ENCODE results near the gene GNAI2.
A peak's percentile ranks its signal among the peaks of the same experiment; 100 is the strongest.

Gene GNAI2

DNA sequence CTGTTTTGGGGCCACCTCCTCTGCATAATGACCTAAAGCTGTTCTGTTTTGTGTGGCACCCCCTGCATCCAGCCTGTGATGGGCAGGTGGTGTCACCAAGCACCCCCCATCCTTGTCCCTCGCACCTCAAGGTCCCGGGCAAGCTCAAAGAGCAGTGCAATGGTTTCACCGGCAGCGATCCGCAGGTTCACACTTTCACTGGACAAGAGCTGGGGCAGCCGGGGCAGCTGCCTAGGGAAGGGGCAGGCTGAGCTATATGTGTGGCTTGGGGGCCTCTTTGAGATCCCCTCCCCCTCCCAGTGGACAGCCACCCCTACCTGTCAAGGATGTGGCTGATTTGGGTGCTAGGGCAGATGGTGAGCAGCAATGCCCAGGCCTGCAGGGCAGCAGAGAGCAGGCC, 53.1 kb downstream of the GNAI2 start:
- Histone ChIP-seq H3K4me3 (ENCODE audit: low read length) (no peak overlapping the region), H3K27ac (ENCODE audit: low read depth, low read length) (no peak overlapping the region), H3K9me2 (replicated peaks; ENCODE audit: control insufficient read depth, low read length) (no peaks in the 10 kb centered on the region), H4K20me1 (ENCODE audit: control insufficient read depth, insufficient read depth, low read depth, low read length) (no peaks in the 10 kb centered on the region), H3F3A (ENCODE audit: control insufficient read depth, insufficient read depth) (no peaks in the 10 kb centered on the region; the same call in 1 of the 2 replicates), H3K4me1 (ENCODE audit: control insufficient read depth, low read length) (peaks cover 16% of the 10 kb centered on the region), H3K9me3 (ENCODE audit: control insufficient read depth, insufficient read depth, low read length) (no peaks in the 10 kb centered on the region), H3K36me3 (ENCODE audit: control insufficient read depth, low read length) (peaks cover 55% of the 10 kb centered on the region), H3K27me3 (ENCODE audit: control insufficient read depth, low read length) (no peaks in the 10 kb centered on the region), H3K79me2 (ENCODE audit: control insufficient read depth, low read length) (peaks cover 32% of the 10 kb centered on the region), H3K4me2 (ENCODE audit: low read length) (no peak overlapping the region)
- TF ChIP-seq, protein P1, sequence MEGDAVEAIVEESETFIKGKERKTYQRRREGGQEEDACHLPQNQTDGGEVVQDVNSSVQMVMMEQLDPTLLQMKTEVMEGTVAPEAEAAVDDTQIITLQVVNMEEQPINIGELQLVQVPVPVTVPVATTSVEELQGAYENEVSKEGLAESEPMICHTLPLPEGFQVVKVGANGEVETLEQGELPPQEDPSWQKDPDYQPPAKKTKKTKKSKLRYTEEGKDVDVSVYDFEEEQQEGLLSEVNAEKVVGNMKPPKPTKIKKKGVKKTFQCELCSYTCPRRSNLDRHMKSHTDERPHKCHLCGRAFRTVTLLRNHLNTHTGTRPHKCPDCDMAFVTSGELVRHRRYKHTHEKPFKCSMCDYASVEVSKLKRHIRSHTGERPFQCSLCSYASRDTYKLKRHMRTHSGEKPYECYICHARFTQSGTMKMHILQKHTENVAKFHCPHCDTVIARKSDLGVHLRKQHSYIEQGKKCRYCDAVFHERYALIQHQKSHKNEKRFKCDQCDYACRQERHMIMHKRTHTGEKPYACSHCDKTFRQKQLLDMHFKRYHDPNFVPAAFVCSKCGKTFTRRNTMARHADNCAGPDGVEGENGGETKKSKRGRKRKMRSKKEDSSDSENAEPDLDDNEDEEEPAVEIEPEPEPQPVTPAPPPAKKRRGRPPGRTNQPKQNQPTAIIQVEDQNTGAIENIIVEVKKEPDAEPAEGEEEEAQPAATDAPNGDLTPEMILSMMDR (IDR thresholded peaks at IDR 0.05; ENCODE audit: low read depth, low read length, poor library complexity, severe bottlenecking) = no peak
- no peak for TF ChIP-seq EZH2phosphoT487 (IDR thresholded peaks at IDR 0.05; ENCODE audit: borderline replicate concordance, low read length)

DNA sequence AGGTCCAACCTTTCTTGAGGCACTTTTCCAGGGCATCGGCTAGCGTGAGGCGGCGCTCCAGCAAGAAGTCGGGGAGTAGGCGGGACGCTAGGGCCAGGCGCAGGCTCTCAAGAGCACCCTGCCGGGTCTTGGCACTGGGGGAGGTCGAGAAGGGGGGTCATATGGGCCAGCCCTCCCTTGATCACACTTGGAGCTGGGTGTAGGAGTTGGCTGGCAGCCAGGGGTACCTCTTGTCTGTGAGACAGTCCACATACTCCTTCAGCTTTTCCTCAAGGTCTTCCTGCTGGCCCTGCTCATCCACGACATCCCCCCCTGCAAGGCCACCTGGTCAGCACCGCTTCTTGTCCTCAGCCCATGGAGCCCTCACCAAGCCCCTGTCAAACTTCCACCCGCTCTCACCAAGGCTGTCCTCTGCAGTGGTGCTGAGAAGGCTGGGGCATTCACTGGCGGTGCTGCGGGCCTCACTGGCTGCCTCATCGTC, 54.2 kb downstream of the GNAI2 start:
- no peak overlapping the region for H3K27ac ChIP-seq (ENCODE audit: low read depth, low read length)
- no peaks in the 10 kb centered on the region for H3K9me2 ChIP-seq (replicated peaks; ENCODE audit: control insufficient read depth, low read length)
- peaks cover 32% of the 10 kb centered on the region for H3K79me2 ChIP-seq (ENCODE audit: control insufficient read depth, low read length)
- H4K20me1 ChIP-seq (ENCODE audit: control insufficient read depth, insufficient read depth, low read depth, low read length) = no peaks in the 10 kb centered on the region
- no peak overlapping the region for H3K4me3 ChIP-seq (ENCODE audit: low read length)
- H3F3A ChIP-seq (ENCODE audit: control insufficient read depth, insufficient read depth) = no peaks in the 10 kb centered on the region
- no peak for TF ChIP-seq EZH2phosphoT487 (IDR thresholded peaks at IDR 0.05; ENCODE audit: borderline replicate concordance, low read length)
- TF ChIP-seq, protein P1 (IDR thresholded peaks at IDR 0.05; ENCODE audit: low read depth, low read length, poor library complexity, severe bottlenecking) = no peak
- no peaks in the 10 kb centered on the region for H3K27me3 ChIP-seq (ENCODE audit: control insufficient read depth, low read length)
- H3K9me3 ChIP-seq (ENCODE audit: control insufficient read depth, insufficient read depth, low read length) = no peaks in the 10 kb centered on the region
- H3K36me3 ChIP-seq (ENCODE audit: control insufficient read depth, low read length) = peaks cover 55% of the 10 kb centered on the region
- peak overlapping the region; percentile 82 for H3K4me2 ChIP-seq (ENCODE audit: low read length)
- H3K4me1 ChIP-seq (ENCODE audit: control insufficient read depth, low read length) = peaks cover 16% of the 10 kb centered on the region

DNA sequence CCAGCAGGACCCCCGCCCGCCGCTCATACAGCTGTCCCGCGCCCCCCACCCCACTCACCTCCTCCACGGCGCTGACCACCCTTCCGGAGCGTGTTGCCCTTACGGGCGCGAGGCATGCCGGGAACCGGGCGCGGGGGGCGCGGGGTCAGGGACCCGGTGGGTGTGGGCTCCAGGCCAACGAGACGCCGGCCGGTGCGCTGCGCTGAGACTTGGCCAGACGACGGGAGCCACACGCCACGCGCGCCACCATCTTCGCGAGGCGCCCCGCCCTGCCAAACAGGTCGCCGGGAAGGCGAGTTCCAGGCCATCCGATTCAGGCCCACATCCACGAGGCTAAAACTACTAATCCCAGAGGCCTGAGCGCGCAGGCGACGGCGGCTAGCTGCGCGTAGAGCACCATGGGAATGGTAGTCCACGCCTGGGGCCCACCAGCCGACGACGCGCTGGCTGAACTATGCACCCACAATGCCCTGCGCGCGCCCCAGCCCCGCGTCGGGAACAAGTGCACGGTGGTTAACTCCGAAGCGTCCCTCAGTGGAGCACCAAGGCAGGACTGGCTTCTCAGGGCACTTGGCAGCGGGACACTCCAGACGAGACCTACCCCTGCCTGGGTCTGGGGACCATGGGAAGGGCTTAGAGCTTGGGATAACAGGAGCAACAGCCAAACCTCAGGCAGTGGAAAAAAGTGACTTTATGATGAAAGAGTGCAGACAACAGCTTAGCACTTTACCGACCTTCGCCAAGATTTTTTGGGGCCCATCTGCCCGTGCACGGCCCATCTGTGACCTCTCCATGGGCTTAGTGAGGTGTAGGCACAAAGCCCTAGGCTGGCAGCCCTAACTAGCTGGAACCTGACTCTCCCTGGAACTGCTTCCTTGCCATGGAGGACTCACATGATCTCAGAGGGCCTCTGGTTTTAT, 56.4 kb downstream of the GNAI2 start, which contains the start of gene IFRD2:
Gene IFRD2, minus strand, starts transcription at position 271 of the 920 bp plus-strand sequence. Its CDS starts 155 bp downstream, at position 116.
- TF ChIP-seq, protein P1 (IDR thresholded peaks at IDR 0.05; ENCODE audit: low read depth, low read length, poor library complexity, severe bottlenecking) = no peak
- TF ChIP-seq EZH2phosphoT487 (IDR thresholded peaks at IDR 0.05; ENCODE audit: borderline replicate concordance, low read length) = no peak

More for the DNA sequence above, 56.4 kb downstream of the GNAI2 start, which contains the start of gene IFRD2:
- Histone ChIP-seq H3F3A (ENCODE audit: control insufficient read depth, insufficient read depth) (no peaks in the 10 kb centered on the region), H3K27ac (ENCODE audit: low read depth, low read length) (peak within 1 kb of the TSS; percentile 42), H3K4me3 (ENCODE audit: low read length) (peak within 1 kb of the TSS; percentile 96), H3K9me3 (ENCODE audit: control insufficient read depth, insufficient read depth, low read length) (no peaks in the 10 kb centered on the region), H3K27me3 (ENCODE audit: control insufficient read depth, low read length) (no peaks in the 10 kb centered on the region), H3K4me1 (ENCODE audit: control insufficient read depth, low read length) (peaks cover 16% of the 10 kb centered on the region), H4K20me1 (ENCODE audit: control insufficient read depth, insufficient read depth, low read depth, low read length) (no peaks in the 10 kb centered on the region), H3K36me3 (ENCODE audit: control insufficient read depth, low read length) (peaks cover 41% of the 10 kb centered on the region), H3K4me2 (ENCODE audit: low read length) (peak within 1 kb of the TSS; percentile 82), H3K9me2 (replicated peaks; ENCODE audit: control insufficient read depth, low read length) (no peaks in the 10 kb centered on the region), H3K79me2 (ENCODE audit: control insufficient read depth, low read length) (peaks cover 32% of the 10 kb centered on the region)
